Fibroblast of pulmonary artery (primary cell): Measurements from ENCODE around the gene POLE.

Experiments used
- DNase-seq: peaks from one replicate; pipeline ENCODE4 v3.0.0-alpha.2; 2010; ENCODE audit warnings: low read depth
- H3K4me3 ChIP-seq: replicated peaks from 2 replicates; pipeline ENCODE4 v1.5.1; 2011; ENCODE audit warnings: low read depth, mild to moderate bottlenecking, control low read depth, low read length, moderate library complexity
- TF ChIP-seq, protein P1 (sequence below): IDR thresholded peaks from 2 replicates; pipeline ENCODE4 v1.5.1; 2011; ENCODE audit warnings: mild to moderate bottlenecking, control low read depth, low read length, inconsistent platforms; ENCODE audit errors: missing control alignments

Gene POLE

DNA sequence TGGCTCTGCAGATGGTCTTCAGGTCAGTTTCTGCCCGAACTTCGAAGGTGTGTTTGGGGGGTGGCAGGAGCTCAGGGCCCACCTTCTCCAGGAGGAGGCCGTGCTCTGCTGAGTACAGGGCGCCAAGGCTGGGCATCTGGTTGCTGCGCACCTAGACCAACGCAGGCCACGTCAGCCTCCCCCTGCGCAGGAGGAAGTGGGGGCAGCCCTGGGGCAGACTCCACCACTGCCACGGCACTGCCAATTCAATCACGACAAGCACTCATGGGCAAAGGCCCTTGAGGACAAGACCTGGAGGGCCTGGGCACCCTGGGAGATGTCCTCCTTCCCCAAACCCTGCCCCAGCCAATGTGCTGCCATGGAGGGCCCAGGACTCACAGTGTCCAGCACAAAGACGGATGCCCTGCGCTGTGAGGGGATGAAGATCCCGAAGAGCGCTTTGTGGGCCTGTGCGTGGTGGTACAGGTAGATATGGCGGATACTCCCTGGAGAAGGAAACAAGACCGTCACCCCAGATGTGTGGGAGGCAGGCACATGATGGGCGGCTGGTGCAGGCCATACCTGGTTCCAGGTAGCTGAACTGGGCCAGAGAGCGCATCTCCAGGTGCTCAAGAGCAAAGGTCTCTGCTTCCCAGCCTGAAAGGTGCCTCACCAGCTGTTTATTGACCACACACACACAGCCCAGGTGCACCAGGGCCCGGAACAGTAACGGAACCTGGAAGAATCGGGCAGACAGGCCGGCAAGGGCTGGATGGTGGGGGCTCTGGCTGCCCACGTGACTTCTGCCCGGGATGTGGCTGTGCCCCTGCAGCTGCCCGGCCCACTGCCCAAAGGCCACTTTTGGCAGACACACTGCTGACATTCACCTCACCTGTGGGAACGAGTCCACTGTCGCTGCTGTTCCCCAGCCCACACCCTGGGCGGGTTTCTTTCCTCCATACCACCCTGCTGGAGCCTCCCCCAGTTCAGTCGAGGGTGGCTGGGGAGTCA, 44.0 kb downstream of the POLE start:
- no peak overlapping the region for H3K4me3 ChIP-seq
- TF ChIP-seq, protein P1, sequence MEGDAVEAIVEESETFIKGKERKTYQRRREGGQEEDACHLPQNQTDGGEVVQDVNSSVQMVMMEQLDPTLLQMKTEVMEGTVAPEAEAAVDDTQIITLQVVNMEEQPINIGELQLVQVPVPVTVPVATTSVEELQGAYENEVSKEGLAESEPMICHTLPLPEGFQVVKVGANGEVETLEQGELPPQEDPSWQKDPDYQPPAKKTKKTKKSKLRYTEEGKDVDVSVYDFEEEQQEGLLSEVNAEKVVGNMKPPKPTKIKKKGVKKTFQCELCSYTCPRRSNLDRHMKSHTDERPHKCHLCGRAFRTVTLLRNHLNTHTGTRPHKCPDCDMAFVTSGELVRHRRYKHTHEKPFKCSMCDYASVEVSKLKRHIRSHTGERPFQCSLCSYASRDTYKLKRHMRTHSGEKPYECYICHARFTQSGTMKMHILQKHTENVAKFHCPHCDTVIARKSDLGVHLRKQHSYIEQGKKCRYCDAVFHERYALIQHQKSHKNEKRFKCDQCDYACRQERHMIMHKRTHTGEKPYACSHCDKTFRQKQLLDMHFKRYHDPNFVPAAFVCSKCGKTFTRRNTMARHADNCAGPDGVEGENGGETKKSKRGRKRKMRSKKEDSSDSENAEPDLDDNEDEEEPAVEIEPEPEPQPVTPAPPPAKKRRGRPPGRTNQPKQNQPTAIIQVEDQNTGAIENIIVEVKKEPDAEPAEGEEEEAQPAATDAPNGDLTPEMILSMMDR = no peak
- DNase-seq = no peak

DNA sequence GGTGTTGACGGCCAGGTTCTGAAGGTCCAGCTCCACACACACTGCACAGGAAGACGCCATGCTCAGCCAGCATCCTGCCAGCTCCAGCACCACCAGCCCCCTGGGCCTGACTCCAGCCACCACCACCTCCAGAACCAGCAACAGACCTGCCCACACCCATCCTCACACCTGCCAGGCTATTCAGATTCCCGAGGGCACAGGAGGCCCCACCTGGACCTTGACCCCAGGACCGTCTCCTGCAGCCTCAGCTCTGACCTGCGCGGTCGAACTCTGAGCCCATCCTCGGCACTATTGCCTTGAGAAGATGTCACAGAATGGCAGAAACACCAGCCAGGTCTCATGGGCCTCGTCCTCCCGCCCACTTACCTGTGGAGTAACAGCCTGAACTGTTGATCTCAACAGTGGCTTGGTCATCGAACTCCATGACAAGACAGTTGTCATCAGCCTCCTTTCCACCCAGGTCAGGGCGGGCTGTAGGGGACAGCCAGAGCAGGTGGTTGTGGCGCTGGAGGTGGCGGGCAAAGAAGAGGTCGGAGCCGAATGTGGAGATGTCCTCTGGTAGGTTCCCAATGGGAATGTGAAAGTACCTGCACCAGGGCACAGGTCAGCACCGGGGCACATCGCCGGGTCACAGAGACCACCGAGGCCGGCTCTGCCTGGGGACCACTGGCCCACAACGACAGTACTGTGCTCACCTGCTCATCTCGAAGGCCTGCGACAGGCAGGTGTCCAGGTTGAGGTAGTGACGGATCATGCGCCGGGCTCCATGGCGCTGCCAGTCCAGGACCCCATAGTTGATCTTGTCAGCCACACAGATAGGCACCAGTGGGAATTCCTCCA, 45.1 kb downstream of the POLE start:
- no peak overlapping the region for H3K4me3 ChIP-seq
- DNase-seq = no peak
- TF ChIP-seq, protein P1 = no peak

DNA sequence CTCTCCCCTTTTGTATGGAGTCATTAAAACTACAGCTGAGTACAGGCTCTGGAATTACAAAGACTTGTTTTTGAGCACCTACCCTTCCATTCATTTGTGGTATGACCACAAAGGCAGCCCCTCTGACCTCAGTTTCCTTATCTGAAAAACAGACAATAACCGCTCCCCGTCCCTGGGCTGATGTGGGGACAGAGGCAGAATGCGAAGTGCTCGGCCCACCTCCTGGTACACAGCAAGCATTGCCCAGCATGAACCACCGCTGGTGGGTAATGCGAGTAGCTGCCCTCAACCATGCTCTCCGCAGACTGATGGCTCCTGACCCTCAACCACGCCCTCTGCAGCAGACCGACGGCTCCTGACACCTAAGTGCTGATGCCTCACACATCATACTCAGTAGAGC, 46.2 kb downstream of the POLE start:
- DNase-seq = no peak
- H3K4me3 ChIP-seq = no peak overlapping the region
- TF ChIP-seq, protein P1 = no peak

DNA sequence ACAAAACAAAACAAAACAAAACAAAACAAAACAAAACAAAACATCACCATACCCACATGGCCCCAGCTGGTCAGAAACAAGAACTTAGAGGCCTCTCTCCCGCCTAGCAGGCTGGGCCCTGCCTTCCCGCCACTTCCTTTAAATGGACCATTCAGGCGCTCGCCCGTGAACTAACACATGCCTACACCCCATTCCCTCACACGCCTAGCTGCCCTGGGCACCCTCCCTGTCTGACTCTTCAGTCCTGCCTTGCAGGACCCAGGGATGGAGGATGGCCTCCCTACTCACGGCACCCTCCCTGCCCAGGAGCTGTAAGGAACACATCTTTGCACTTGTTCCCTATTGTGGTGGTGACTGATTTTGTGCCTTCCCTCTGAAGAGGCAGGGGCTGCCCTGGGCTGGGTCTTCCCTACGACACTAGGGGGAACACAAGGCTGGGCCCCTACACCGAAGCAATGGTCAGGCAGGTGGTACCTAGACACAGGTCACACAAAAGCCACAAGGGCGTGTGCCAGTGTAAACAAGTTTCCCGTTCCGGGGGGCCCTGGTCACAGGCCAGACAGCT, 47.1 kb downstream of the POLE start:
- TF ChIP-seq, protein P1 = no peak
- H3K4me3 ChIP-seq = no peak overlapping the region
- no peak for DNase-seq

GRCh38 chr12:132638541-132639408, 48.4 kb downstream of the POLE start:
- TF ChIP-seq, protein P1 = peak; percentile 96
- no peak overlapping the region for H3K4me3 ChIP-seq
- peak; percentile 69 for DNase-seq

- H3K4me3 ChIP-seq = no peak overlapping the region
- TF ChIP-seq, protein P1 = no peak
- no peak for DNase-seq
Measured at GRCh38 chr12:132637811-132638210, 49.3 kb downstream of the POLE start.
